Measurements from ENCODE around the gene HSBP1. TPM values are rescaled to one million over a fixed set of nuclear protein-coding genes. Genes with fewer than 3 reads are reported as not detected.

Gene HSBP1
- total and polyA plus RNA-seq, 2 donors from 2014 or later: 110 to 192 TPM

DNA sequence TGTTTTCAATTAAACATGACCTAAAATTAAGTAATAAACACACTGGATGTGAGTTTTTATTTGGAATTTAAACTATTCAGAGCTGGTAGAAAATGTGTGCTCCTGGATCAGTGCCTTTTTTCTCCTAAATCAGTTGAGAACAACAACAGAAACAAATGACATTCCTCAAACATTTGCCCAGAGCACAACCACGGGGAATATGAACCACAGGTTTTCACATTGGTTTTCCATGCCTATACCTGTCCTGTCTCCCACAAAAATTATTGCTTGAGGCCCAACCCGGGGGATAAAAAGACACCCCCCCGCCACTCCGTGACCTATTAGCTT lies 6.8 kb downstream of the HSBP1 start:
- TF ChIP-seq CTCF (IDR thresholded peaks at IDR 0.05; ENCODE audit: borderline replicate concordance, extremely low read depth, insufficient read depth): no peak
- no peak for DNase-seq
- no peak overlapping the region for H3K27ac ChIP-seq (ENCODE audit: low read depth in 2 of 2, low read length in 2 of 2)
- intact Hi-C loops (cut with DNase I): loop anchor here (5.0 kb wide), 1 partner anchor 127 kb away; no protein-coding TSS in a partner anchor
- no peak overlapping the region for H3K4me3 ChIP-seq (ENCODE audit: low read length in 3 of 3)
- peaks cover 0 to 14% (median 2%) of the 10 kb centered on the region in 3 donors for H3K36me3 ChIP-seq (ENCODE audit: control insufficient read depth in 2 of 3, insufficient read depth in 3 of 3, low read length in 3 of 3)
- H3K9ac ChIP-seq (ENCODE audit: low read length in 3 of 3): no peak overlapping the region
- peaks cover 0 to 8% (median 4%) of the 10 kb centered on the region in 3 donors for H3K4me1 ChIP-seq (ENCODE audit: control insufficient read depth in 2 of 3, insufficient read depth in 2 of 3, low read depth in 1 of 3, low read length in 3 of 3)
- no peak for FAIRE-seq
- H3K27me3 ChIP-seq (ENCODE audit: control insufficient read depth, insufficient read depth, low read length): no peaks in the 10 kb centered on the region
- H3K9me3 ChIP-seq (ENCODE audit: control insufficient read depth in 2 of 3, insufficient read depth in 1 of 3, low read length in 3 of 3): no peaks in the 10 kb centered on the region

GRCh38 chr16:83817022-83817421 lies 9.2 kb downstream of the HSBP1 start:
- Histone ChIP-seq H3K4me1 (ENCODE audit: control insufficient read depth in 2 of 3, insufficient read depth in 2 of 3, low read depth in 1 of 3, low read length in 3 of 3) (peaks cover 0 to 8% (median 4%) of the 10 kb centered on the region in 3 donors), H3K9ac (ENCODE audit: low read length in 3 of 3) (no peak overlapping the region), H3K36me3 (ENCODE audit: control insufficient read depth in 2 of 3, insufficient read depth in 3 of 3, low read length in 3 of 3) (peaks cover 0 to 8% (median 0%) of the 10 kb centered on the region in 3 donors), H3K4me3 (ENCODE audit: low read length in 3 of 3) (no peak overlapping the region), H3K9me3 (ENCODE audit: control insufficient read depth in 2 of 3, insufficient read depth in 1 of 3, low read length in 3 of 3) (no peaks in the 10 kb centered on the region), H3K27me3 (ENCODE audit: control insufficient read depth, insufficient read depth, low read length) (no peaks in the 10 kb centered on the region), H3K27ac (ENCODE audit: low read depth in 2 of 2, low read length in 2 of 2) (no peak overlapping the region)
- TF ChIP-seq CTCF (IDR thresholded peaks at IDR 0.05; ENCODE audit: borderline replicate concordance, extremely low read depth, insufficient read depth): no peak
- intact Hi-C loops (cut with DNase I): no loop called here
- DNase-seq (no peak), FAIRE-seq (no peak)

DNA sequence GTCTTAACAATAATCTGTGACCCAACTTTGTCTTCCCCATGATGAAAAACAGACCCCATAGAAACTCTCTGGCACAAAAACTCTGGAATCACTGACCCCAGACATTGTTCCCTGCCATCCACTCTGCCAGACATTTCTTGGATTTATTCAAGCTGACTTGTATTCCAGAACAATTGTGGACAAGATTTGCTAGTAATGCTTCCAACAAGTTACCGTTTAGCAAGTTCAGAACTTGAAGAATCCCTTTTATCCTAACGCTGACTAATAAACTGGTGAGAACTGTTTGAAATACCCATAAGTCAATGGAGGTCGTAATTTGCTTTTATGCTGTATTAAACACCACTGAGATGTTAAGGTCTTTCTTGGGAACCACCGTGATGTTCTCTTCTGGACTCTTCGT lies 10.5 kb downstream of the HSBP1 start:
- FAIRE-seq: no peak
- intact Hi-C loops (cut with DNase I): no loop called here
- Histone ChIP-seq H3K27me3 (ENCODE audit: control insufficient read depth, insufficient read depth, low read length) (no peaks in the 10 kb centered on the region), H3K9me3 (ENCODE audit: control insufficient read depth in 2 of 3, insufficient read depth in 1 of 3, low read length in 3 of 3) (no peaks in the 10 kb centered on the region), H3K4me3 (ENCODE audit: low read length in 3 of 3) (no peak overlapping the region), H3K9ac (ENCODE audit: low read length in 3 of 3) (no peak overlapping the region), H3K36me3 (ENCODE audit: control insufficient read depth in 2 of 3, insufficient read depth in 3 of 3, low read length in 3 of 3) (no peaks in the 10 kb centered on the region), H3K27ac (ENCODE audit: low read depth in 2 of 2, low read length in 2 of 2) (no peak overlapping the region), H3K4me1 (ENCODE audit: control insufficient read depth in 2 of 3, insufficient read depth in 2 of 3, low read depth in 1 of 3, low read length in 3 of 3) (peaks cover 0 to 8% (median 4%) of the 10 kb centered on the region in 3 donors)
- no peak for TF ChIP-seq CTCF (IDR thresholded peaks at IDR 0.05; ENCODE audit: borderline replicate concordance, extremely low read depth, insufficient read depth)
- DNase-seq: no peak

- no peak for TF ChIP-seq CTCF (IDR thresholded peaks at IDR 0.05; ENCODE audit: borderline replicate concordance, extremely low read depth, insufficient read depth)
- intact Hi-C loops (cut with DNase I): no loop called here
- H3K9me3 ChIP-seq (ENCODE audit: control insufficient read depth in 2 of 3, insufficient read depth in 1 of 3, low read length in 3 of 3): no peaks in the 10 kb centered on the region
- H3K27me3 ChIP-seq (ENCODE audit: control insufficient read depth, insufficient read depth, low read length): no peaks in the 10 kb centered on the region
- H3K4me1 ChIP-seq (ENCODE audit: control insufficient read depth in 2 of 3, insufficient read depth in 2 of 3, low read depth in 1 of 3, low read length in 3 of 3): peaks cover 0 to 2% (median 0%) of the 10 kb centered on the region in 3 donors
- no peak overlapping the region for H3K27ac ChIP-seq (ENCODE audit: low read depth in 2 of 2, low read length in 2 of 2)
- FAIRE-seq (no peak), DNase-seq (peak in 1 of 5 donors; percentile 19)
- H3K4me3 ChIP-seq (ENCODE audit: low read length in 3 of 3): no peak overlapping the region
- no peak overlapping the region for H3K9ac ChIP-seq (ENCODE audit: low read length in 3 of 3)
- no peaks in the 10 kb centered on the region for H3K36me3 ChIP-seq (ENCODE audit: control insufficient read depth in 2 of 3, insufficient read depth in 3 of 3, low read length in 3 of 3)
These were observed 11.6 kb downstream of the HSBP1 start for GRCh38 chr16:83819361-83819760.
